GM03348 (cell line): ENCODE results near the gene MN1.

Experiments used
- DNase-seq: peaks from one replicate; pipeline ENCODE4 v3.0.0; 2012; ENCODE audit warnings: low spot score

The MN1 gene

GRCh38 chr22:27827604-27828587 lies 26.3 kb upstream of the MN1 start:
- no peak for DNase-seq

DNA sequence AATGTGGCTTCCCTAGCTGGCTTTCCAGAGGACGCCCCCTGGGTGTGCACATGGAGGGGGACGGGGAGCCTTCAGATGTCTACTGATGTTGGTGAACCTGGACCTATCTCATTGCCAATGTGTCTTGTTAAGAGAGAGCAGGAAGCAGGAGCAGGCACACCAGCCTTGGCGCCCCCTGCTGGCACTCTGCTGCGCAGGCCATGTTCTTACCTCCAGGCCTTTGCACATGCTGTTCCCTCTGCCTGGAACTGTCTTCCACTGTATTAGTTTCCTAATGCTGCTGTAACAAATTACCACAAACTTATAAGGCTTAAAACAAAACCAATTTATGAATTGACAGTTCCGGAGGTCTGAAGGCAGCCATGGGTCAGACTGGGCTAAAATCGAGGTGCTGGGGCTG lies 23.6 kb upstream of the MN1 start:
- DNase-seq = no peak

DNA sequence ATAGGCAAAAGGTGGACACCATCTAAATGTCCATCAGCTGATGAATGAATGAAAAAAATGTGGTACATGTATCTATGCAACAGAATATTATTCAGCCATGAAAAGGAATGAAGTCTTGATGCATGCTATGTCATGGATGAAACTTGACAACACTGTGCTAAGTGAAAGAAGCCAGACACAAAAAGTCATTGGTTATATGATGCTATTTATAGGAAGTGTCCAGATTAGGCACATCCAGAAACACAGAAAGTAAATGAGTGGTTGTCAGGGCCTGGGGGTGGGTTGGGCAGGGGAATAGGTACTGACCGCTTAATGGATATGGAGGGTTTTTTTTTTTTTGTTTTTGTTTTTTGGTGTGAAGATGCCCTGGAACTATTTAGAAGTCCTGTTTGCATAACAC lies 21.7 kb upstream of the MN1 start:
- DNase-seq = no peak

DNA sequence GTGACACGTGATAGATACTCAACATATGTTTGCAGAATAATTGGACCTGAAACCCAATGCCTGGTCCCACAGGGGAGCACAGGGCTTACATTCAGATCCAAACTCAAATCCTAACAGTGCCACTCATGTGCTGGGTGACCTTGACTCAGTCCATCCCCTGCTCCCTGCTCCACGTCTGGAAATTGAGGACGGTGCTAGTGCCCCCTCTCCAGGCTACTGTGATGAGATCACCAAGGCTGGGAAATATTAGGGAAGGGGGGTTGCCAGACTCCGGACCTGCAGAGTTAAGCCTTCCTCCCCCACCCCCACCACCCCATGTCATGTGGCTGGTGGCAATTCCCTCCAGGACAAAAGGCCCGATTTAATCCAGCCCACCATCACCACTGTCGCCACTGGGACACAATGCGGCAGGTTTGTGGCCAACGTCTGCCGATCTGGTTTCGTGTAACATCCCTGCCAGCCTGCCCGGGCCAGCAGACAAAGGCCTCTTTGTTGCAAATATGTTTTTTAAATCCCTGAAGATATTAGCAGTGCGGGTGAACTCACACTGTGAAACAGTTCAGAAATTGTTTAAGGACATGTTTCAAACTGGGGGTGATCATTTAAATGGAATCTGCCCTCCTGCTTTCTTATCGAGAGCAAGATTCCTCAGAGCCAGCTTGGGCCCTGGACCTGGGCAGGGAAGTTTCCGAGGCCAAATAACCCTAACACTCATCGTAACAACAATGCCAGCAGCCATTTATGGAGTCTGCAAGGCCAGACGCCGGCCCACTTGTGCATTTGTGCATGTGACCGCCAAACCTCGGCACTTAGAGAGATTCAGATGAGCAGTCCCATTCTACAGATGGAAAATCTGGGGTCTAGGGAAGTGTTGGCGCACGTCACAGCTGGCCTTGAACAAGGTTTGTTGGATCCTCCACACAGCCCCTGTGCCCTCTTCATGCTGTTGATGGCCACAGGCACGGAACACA lies 19.6 kb upstream of the MN1 start:
- DNase-seq = no peak

- DNase-seq = no peak
These were observed 15.0 kb upstream of the MN1 start for GRCh38 chr22:27816552-27816951.

GRCh38 chr22:27815826-27816530 lies 14.4 kb upstream of the MN1 start:
- no peak for DNase-seq

DNA sequence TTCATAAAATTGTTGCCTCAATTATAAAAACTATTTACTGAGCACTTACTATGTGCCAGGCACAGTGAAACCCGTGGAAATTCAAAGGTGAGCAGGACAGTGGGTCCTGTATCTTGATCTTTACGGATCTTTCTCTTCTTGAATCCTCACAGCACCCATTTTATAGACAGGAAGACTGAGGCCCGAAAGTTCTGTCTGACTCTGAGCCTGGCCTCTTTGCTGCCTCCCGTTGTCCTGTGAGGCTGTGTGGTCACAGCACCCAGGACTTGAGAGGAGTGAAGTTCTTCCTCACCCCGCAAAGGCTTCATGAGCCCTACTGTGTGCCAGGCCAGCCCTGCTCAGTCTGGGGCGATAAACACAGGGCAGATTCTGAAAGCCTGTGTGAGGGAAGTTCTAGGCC lies 13.4 kb upstream of the MN1 start:
- DNase-seq = no peak

DNA sequence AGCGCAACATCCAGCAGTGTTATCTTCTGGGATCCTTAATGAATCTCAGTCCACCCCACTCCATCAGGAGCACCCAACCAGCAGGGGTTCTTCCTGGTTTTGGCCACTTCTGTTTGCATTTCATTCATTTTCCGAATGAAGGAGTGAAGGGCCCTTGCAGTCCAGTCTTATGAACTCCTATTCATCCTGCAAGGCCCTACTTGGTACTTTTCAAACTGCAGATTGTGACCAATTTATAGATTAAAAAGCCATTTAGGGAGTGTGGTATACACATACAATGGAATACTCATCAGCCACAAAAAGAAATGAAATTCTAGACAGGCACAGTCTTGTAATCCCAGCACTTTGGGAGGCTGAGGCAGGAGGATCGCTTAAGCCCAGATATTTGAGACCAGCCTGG lies 10.2 kb upstream of the MN1 start:
- DNase-seq = no peak

DNA sequence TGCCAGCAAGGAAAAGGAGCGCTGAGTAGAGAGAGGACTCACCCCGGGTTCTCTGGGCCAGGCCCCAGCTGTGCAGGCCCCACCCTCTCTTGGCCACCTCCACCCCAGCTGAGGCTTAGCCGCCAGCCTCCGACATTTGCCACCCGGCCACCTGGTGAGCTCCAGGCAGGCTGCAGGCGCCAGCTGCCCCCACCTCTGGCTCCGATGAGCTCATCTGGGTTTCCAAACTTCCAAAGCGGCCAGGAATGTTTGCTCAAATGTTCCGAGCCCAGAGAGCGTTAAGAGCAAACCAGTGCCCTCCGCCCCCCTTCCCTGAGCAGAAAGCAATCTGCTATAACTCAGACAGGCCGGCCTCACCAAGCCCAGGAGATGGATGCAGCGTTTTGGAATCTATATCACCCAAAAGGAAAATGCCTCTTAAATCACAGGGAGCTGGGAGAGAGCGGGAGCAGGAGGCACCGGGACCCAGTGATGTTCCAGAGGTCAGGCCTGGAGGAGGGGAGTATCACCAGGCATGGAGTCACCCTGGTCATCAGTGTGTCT lies 9.1 kb upstream of the MN1 start:
- peak; percentile 82 for DNase-seq

- DNase-seq = no peak
These were observed 8.4 kb upstream of the MN1 start for GRCh38 chr22:27809700-27810608.

DNA sequence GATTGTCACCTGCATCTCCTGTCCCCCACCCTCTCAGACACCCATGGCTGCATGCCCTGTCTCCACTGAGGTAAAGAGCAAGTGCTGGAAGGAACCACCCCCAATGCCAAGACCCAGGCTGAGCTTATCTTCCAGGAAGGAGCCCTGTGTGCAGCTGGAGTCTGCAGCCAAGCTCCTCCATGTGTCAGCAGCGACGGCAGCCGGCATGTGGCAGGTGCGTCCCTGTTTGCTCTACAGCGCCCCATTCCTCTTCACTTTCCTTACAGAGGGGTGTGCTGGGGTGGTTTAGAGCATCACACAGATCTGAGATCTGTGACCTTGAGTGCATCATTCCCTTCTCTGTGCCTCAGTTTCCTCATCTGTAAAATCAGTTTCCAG lies 7.7 kb upstream of the MN1 start:
- no peak for DNase-seq

GRCh38 chr22:27808451-27809225 lies 7.1 kb upstream of the MN1 start:
- no peak for DNase-seq

DNA sequence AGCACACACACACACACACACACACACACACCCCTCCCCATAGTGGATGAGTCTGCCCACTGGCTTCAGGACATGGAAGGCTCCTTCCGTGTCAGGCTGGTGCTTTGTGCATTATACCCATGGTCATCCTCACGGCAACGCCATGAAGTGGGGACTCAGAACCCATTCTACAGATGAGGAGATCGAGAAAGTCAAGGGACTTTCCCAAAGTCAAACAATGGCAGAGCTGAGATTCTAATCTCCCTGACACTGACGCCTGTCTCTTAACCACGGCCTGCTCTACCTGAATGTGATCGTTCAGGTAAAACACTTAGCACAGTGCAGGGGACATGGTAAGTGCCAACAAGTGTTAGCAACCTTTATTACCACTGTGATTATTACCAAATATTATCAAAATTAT lies 4.3 kb upstream of the MN1 start:
- DNase-seq = no peak

GRCh38 chr22:27804470-27805297 lies 3.1 kb upstream of the MN1 start:
- DNase-seq = peak; percentile 90

DNA sequence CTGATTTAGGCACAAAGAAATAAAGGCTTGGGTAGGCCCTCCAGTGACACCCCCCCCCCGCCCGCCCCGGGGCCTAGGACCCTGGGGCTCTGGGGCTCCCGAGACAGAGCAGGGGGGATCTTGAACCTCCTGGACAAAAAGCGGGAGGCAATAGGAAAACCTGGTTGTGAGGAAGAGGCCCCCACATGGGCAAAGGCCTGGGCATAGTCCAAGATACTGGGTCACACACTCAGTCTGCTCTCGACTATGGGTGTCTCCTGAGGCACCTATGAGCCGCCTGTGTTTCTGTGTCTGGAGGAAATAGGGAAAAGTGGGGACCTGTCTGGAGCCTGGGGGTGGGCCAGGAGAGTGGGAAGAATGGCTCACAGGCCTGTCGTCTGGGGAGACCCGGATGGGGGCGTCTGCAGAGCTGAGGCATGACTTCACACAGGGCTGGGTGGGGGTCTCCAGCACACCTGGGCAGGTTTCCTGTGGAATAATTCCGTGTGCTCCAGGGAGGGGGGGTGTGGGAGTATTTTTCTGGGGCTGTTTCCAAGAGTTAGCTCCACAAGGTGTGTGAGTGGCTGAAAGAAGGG lies 2.4 kb upstream of the MN1 start:
- DNase-seq = no peak

DNA sequence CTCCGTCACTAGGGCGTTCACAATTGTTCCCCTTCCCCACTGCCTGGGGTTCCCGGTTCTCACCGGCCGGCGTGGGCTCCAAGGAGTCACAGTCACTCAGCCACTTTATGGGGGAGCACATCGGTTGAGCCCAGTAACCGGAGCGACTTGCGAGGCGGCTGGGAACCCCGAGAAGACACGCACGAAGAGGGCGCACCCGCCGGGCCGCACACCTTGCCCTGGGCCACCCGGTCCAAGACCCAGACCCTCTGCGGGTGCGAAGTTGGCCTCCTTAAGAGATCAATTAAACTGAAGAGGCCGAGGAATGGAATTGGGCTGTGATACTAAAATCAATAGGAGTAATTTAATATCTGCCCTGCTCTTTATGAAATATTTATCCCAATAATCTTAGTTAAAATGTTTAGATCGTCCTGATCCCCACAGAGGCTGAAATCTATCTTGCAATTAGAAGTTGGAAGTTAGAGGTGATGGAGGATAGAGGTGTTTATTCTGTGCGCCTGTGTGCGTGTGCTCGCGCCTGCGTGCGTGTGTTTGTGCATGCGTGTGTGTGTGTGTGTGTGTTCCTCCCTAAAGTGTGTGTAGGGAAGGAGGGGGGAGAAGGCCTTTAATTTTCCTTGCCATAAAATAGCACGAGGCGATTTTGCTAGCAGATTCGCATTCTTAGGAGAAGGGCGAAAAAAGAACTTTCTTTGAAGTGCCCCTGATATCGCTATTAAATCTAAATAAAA lies 954 bp upstream of the MN1 start:
- no peak for DNase-seq

DNA sequence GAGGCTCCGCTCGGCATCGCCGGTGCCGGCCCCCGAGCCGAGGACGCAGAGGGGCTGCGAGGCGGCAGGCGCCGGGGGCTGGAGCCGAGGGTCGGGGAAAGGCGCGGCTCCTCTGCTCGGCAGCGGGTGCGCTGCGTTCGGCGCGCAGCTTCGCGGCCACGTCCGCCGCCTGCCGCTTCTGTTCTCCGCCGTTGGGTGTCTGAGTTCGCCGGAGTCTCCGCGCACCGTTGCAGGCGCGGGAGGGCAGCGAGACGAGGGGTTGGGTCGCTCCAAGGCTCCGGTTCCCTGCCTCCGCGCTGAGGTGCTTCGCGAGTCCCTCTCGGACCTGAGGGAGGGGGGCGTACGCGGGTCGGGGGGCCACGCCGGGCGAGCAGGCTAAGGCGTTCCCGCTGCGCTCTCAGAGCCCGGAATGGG lies 347 bp downstream of the MN1 start:
- DNase-seq = peak; percentile 66
